GM10847 (cell line): ENCODE results near the gene SDR42E1.

Experiments used
- POLR2A ChIP-seq: IDR thresholded peaks from 2 replicates; pipeline ENCODE4 v1.6.1; 2011; ENCODE audit not compliant: insufficient read length; ENCODE audit errors: extremely low read depth

Gene SDR42E1

DNA sequence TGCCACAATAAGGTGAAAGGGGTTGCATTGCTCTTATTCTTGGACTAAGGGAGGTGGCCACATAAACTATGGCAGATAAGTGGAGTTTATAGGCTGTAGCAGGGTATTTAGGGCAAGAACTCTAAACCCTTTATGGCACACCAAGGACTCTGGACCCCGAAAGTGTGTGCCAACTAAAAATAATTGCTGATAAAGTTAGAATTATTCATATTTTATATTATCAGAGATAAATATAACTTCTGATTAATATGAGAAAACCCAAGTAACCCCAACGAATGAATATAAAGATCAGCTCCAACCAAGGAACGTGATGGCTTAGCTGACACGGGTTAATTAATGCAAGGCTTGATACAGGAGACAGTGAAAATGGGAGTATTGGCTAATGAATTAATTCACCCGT lies 8.8 kb upstream of the SDR42E1 start:
- TF ChIP-seq POLR2A: no peak

DNA sequence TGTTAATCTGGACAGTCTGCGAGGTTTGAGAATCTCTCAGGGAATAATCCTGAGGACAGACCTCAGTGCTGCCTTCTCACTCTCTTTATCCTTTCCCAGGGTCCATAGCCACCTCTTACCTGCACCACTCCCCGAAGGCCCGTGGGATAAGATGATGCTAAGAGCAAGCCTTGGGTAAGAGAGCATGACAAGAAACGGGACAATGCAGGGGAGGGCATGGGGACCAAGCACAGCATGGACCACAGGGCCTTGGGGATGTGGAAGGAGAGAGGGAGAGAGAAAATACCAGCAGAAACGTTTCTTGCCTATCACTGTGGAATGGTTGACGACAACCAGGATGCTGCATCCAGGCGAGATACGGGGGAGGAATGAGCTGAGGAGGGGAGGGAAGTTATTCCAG lies 8.3 kb upstream of the SDR42E1 start:
- TF ChIP-seq POLR2A: no peak

DNA sequence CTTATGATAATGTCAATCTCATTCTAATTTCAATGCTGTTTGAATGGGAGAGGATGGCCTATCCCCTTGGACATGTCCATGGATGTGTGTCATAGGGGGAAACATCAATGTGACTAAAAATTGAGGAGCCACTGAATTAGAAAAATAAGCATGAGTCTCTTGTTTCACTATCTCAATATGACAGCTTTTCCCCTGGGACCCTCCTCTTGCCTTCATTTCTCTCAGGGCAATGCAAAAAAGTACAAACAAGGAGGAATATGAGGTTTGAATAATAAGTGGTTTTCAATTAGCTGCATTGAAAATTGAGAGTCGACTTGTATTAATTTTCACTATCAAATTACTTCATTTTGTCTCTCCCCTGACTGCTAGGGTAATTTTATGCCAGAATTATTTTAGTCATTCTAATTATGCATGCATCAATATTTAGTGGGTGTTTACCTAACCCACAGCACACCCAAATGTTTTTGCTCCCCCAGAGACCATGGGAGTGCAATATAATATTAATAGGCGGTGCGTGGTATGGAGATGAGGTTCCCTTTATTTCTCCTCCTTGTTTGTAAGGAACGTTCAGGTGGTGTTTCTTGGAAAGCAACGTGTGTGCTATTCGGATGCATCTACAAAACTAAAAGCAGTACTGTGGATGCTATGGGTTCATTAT lies 6.8 kb upstream of the SDR42E1 start:
- TF ChIP-seq POLR2A: no peak

DNA sequence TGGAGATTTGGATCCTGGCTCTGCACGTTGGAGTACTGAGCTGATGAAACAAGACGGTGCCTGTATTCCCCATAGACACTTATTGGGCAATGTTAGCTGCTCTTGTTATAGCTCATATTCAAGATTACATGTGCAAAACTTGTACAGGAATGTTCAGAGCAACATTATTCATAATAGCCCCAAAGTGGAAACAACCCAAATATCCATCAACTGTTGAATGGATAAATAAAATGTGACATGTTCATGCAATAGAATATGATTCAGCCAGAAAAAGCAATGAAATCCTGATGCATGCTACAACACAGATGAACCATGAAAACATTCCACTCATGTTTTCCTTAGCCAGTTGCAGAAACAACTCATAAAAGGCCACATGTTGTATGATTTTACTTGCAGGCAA lies 5.7 kb upstream of the SDR42E1 start:
- no peak for TF ChIP-seq POLR2A

DNA sequence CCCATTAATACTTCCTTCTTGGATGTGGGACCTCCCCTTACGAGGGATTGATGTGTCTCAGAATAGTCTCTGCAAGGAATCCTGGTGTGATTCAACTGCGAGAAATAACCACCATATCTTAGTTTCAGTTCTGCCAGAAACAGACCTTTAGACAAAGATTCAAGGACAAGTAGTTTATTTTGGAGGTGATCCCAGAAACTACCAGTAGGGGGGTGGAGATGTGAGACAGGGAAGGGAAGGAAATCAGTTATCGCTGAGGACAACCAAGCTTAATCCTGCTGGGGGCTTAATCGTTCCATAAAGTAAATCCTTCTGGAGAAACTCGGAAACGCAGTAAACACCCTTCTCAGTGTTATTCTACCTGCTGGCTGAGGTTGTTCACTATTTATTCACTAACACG lies 5.0 kb upstream of the SDR42E1 start:
- no peak for TF ChIP-seq POLR2A

DNA sequence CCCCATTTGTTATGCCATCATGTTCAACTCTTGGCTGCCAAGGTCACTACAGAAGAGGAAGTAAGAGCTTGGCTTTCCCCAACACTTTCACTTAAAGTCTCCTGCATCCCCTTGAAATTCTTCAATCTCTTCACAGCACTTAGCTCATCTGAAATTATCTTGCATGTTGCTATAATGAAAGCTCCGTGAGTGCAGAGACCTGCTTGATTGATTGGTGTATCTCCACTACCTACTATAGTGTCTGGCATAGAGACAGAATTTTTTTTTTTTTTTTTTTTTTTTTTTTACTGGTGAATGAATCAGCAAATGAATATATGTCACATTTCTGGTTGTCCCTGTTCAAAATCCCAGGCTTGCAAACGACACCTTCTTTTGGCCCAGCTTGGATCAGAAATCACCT lies 1.9 kb upstream of the SDR42E1 start:
- TF ChIP-seq POLR2A: no peak

DNA sequence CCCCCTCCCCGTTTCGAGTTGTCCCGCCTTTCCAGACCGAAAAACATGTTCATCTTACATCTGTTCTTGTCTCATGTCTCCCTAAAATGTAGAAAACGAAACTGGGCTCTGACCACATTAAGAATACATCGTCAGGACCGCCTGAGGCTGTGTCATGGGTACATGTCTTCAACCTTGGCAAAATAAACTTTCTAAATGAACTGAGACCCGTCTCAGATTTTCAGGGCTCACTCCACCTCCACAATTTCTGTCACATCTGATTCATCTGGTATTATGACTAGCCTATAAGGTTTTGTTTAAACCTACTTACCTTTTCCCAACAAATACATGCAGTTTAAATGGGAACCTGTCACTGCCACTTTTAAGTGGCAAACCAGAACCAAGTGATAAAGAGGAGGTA lies 621 bp downstream of the SDR42E1 start:
- TF ChIP-seq POLR2A: no peak

DNA sequence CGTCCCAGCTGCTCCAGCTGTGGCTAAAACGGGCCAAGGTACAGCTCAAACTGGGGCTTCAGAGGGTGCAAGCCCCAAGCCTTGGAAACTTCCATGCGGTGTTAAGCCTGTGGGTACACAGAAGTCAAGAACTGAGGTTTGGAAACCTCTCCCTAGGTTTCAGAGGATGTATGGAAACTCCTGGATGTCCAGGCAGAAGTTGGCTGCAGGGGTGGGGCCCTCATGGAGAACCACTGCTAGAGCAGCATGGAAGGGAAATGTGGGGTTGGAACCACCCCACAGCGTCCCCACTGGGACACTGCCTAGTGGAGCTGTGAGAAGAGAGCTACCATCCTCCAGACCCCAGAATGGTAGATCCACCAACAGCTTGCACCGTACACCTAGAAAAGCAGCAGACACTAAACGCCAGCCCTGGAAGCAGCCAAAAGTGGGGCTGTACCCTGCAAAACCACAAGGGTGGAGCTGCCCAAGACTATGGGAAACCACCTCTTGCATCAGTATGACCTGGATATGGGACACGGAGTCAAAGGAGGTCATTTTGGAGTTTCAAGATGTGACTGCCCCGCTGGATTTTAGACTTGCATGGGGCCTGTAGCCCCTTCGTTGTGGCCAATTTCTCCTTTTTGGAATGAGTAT lies 2.2 kb downstream of the SDR42E1 start:
- TF ChIP-seq POLR2A: no peak

DNA sequence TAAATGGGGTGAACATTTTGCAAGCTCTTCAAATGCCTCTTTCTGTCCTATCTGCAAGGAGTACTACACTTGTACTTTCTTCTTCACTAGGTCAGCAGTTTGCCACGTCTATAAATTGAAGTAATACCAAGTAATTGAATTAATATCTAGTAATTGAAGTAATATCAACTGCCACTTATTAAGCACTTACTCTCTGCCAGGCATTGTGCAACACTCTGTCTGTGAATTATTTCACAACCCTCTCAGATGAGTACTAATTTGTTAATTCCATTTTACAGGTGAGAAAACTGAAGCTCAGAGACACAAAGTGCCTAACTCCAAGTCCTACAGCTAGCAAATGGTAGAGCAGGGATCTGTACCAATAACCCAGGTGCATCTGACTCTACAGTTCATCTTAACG lies 4.1 kb downstream of the SDR42E1 start:
- no peak for TF ChIP-seq POLR2A

DNA sequence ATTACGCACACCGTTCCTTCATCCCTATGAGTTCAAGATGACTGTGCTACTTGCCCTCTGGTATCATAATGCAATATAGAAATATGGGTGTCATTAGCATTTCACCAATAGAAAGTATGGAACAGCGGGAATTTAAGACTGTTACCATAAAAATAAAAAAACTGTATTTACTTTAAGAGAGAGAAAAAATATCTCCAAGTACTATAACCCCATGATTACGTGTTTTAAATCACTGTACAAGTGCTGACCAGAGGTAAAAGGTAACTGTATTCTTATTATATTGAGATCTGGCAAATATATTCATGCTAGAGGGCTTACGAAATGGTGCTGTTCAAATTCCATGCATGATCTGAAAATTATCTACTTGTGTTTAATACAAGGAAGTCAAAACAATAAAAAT lies 5.2 kb downstream of the SDR42E1 start:
- TF ChIP-seq POLR2A: no peak

DNA sequence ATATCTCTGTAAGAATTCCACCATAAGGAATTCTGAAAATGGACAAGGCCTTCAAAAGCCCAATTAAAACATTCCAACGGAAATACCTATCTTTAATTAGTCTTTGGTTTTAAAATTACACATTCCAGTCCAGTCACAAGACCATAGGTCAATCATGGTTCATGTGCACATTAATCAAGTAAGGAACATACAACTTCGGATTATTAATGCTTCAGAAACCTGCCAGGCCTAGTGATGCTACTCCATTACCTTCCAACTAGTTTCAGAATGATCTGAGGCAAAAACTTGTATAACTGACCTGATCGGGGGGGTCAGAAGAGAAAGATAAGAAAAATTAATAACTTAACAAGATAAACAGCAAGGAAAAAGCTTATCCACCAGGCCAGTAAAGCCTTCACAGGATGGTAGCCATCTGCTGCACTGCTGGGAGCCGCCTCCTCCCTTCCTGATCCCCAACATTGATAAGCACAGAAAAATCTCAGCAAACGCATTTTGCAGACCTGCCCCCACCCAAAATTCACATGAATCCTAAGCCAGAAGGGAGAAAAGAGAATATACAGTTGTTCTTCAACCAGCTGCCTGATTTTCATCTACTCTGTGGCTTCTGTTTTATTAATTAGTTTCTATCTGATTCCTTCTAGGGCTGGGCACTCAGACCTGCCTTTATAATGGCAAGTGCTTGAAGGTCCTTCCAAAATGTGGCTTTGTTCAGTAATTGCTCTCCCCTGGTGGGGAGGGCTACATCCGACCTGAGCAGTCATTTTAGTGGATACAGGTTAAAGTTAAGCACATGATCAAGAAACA lies 6.0 kb downstream of the SDR42E1 start:
- TF ChIP-seq POLR2A: no peak

DNA sequence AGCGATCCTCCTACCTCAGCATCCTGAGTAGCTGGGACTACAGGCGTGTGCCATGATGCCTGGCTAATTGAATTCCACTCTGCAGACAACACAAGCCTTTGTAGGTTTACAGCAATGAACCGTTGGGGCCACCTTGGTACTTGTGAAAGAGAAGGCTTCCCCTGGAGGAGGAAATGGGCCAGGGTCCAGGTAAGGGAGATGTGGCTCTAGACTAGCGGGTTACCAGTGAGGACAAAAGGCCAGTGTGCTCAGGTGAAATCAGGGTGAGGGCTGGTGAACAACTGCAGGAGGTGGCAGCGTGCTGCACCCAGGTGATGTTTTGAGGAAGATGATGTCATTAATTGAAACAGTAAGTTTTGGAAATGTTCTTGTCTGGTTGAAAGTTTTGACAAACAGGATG lies 6.7 kb downstream of the SDR42E1 start:
- TF ChIP-seq POLR2A: no peak

DNA sequence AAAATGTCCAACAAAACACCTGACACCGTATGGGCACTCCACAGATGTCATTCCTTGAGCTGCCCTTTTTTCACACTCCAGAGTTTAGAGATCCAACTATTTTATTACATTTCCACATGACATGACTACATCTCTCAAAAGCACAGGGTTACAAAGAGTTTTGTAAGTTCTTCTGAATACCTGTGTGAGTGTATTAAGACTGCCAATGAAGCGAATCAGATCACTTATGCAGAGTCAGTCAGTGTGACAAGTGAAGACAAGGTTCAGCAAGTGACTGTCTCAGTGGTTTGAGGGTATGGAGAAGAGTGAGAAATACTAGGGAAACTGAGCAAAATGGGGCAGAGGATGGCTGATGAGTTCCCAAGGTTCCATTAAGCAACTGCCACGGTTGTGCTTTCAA lies 8.4 kb downstream of the SDR42E1 start:
- TF ChIP-seq POLR2A: no peak

DNA sequence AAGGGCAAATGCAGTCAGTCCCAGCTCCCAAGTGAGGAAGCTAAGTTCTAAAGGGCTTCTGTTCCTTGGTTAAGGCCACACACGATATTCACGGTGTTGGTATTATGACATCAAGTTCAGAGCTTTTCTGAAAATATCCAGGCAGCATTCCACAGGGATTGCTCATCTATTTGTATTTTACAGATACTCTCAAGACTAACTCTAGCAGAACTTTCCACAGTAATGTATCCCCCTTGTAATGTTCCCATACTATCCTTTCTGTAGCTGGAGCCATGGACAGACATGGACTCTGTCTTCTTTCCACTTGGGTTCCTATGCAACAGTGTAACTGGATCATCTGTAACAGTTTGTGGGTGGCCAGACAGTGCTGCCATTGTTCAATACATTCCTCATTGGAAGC lies 13.5 kb downstream of the SDR42E1 start:
- TF ChIP-seq POLR2A: no peak

DNA sequence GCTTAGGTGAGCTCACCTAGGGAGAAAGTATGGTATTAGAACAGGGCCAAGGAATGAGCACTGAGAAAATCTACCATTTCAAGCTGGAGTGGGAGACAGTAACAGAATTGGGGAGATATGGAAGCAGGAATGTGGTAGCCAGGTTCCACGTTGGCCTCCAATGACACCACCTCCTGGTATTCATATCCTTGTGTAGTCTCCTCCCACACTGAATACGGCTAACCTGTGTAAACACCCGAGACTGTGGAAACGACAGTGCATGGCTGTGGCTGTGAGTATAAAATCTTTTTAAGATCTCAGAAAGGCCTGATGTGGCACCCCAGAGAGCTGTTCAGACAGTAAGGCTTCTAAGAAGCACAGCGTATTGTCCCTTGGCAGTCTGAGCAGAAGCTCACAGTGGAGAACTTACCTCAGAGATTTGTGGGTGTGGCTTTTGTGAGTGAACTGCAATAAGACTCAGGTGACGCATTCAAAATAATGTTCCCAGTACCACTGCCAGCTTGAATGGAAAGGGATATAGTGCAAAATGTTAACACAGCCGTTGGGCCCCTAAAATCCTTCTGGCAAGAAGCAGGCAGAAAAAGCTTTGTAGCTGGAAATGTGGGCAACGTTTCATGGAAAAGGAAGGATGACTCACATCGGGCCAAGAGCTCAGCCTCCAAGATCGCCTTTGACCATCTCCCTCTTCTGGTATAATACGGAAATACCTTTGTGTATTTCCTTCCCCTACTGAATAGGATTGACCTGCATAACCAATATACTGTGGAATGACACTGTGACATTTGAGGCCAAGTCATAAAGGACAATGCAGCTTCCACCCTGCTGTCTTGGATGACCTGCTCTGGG lies 14.4 kb downstream of the SDR42E1 start:
- TF ChIP-seq POLR2A: no peak
